WTC11 (cell line): ENCODE data around the gene ITSN1. TPM values are rescaled to one million over a fixed set of nuclear protein-coding genes. Genes with fewer than 3 reads are reported as not detected.
"Not testable (repeated sequence)": the region's sequence is repeated elsewhere in the genome, so short reads cannot be mapped to it uniquely, and the experiment has no call there.

Experiments used
- ATAC-seq: fragments of 200-7000 bp; cut with Tn5 transposase; 2 replicates; pipeline ENCODE4 v1.10.0; 2021; ENCODE audit warnings: mild to moderate bottlenecking, moderate library complexity
- CTCF ChIA-PET: fragments of 300-600 bp; sonication (Branson Sonifier 250); formaldehyde crosslinking; loops from one replicate; lab custom pipeline; 2021; ENCODE audit warnings: antibody characterized with exemption; lab: Charles Lee
- POLR2A ChIA-PET: fragments of 350-600 bp; sonication (Branson Sonifier 250); formaldehyde crosslinking; loops from one replicate; lab custom pipeline; 2021; ENCODE audit warnings: antibody characterized with exemption; lab: Charles Lee
- DNase-seq: peaks from one replicate; pipeline ENCODE4 v3.0.0; 2021; ENCODE audit warnings: low spot score
- H3K27ac Mint-ChIP-seq: 2 replicates; pipeline ENCODE4 v1.8.0; 2021; ENCODE audit warnings: mixed read lengths
- H3K27me3 Mint-ChIP-seq: 2 replicates; pipeline ENCODE4 v1.8.0; 2021; ENCODE audit warnings: low read depth, mild to moderate bottlenecking, moderate library complexity, mixed read lengths
- H3K36me3 Mint-ChIP-seq: 2 replicates; pipeline ENCODE4 v1.8.0; 2021; ENCODE audit warnings: mixed read lengths
- H3K4me1 Mint-ChIP-seq: 2 replicates; pipeline ENCODE4 v1.8.0; 2022; ENCODE audit warnings: mixed read lengths
- H3K4me3 Mint-ChIP-seq: 2 replicates; pipeline ENCODE4 v1.8.0; 2021; ENCODE audit warnings: mild to moderate bottlenecking, moderate library complexity, mixed read lengths
- H3K9me3 Mint-ChIP-seq: 2 replicates; pipeline ENCODE4 v1.8.0; 2021; ENCODE audit warnings: mixed read lengths
- AFF4 ChIP-seq: sonication (generic); formaldehyde crosslinking; IDR thresholded peaks from 2 replicates; pipeline ENCODE4 v1.8.1; 2023; ENCODE audit warnings: mild to moderate bottlenecking, missing genetic modification reagents, borderline replicate concordance
- AR ChIP-seq: fragments of 250-450 bp; sonication (Bioruptor Pico); IDR thresholded peaks from 2 replicates; pipeline ENCODE4 v1.9.0; 2021; ENCODE audit warnings: mild to moderate bottlenecking
- ATF2 ChIP-seq: sonication (generic); formaldehyde crosslinking; IDR thresholded peaks from 2 replicates; pipeline ENCODE4 v1.8.1; 2022; ENCODE audit warnings: low read depth, missing genetic modification reagents, borderline replicate concordance
- ATF3 ChIP-seq: sonication (generic); formaldehyde crosslinking; conservative IDR thresholded peaks from 2 replicates; pipeline ENCODE4 v1.8.1; 2022; ENCODE audit warnings: mild to moderate bottlenecking, missing genetic modification reagents
- CREB1 ChIP-seq: sonication (generic); formaldehyde crosslinking; IDR thresholded peaks from 2 replicates; pipeline ENCODE4 v1.8.0; 2023; ENCODE audit warnings: mild to moderate bottlenecking, missing genetic modification reagents
- E2F5 ChIP-seq: sonication (generic); formaldehyde crosslinking; IDR thresholded peaks from 2 replicates; pipeline ENCODE4 v1.8.1; 2022; ENCODE audit warnings: mild to moderate bottlenecking, moderate library complexity, missing genetic modification reagents
- ETV6 ChIP-seq: sonication (generic); formaldehyde crosslinking; IDR thresholded peaks from 2 replicates; pipeline ENCODE4 v1.8.1; 2022; ENCODE audit warnings: mild to moderate bottlenecking, missing genetic modification reagents
- FOXK1 ChIP-seq: sonication (generic); formaldehyde crosslinking; IDR thresholded peaks from 2 replicates; pipeline ENCODE4 v1.8.0; 2022; ENCODE audit warnings: mild to moderate bottlenecking, moderate library complexity, missing genetic modification reagents
- GRHL2 ChIP-seq: fragments of 250-450 bp; sonication (Bioruptor Pico); IDR thresholded peaks from 2 replicates; pipeline ENCODE4 v1.8.0; 2022; ENCODE audit warnings: mild to moderate bottlenecking, moderate library complexity; ENCODE audit not compliant: insufficient replicate concordance, severe bottlenecking
- NFYB ChIP-seq: sonication (generic); formaldehyde crosslinking; conservative IDR thresholded peaks from 2 replicates; pipeline ENCODE4 v1.8.0; 2022; ENCODE audit warnings: low read depth, missing genetic modification reagents
- NR1H2 ChIP-seq: sonication (generic); formaldehyde crosslinking; IDR thresholded peaks from 2 replicates; pipeline ENCODE4 v1.9.0; 2021; ENCODE audit warnings: mild to moderate bottlenecking, moderate library complexity, missing genetic modification reagents
- OVOL2 ChIP-seq: fragments of 250-450 bp; sonication (Bioruptor Pico); IDR thresholded peaks from 2 replicates; pipeline ENCODE4 v1.9.0; 2021; ENCODE audit warnings: mild to moderate bottlenecking, borderline replicate concordance
- RELA ChIP-seq: sonication (generic); formaldehyde crosslinking; IDR thresholded peaks from 2 replicates; pipeline ENCODE4 v1.8.1; 2022; ENCODE audit warnings: missing genetic modification reagents, mild to moderate bottlenecking, borderline replicate concordance
- SMAD3 ChIP-seq: sonication (generic); formaldehyde crosslinking; IDR thresholded peaks from 2 replicates; pipeline ENCODE4 v1.8.0; 2022; ENCODE audit warnings: missing genetic modification reagents, mild to moderate bottlenecking, borderline replicate concordance
- ZNF121 ChIP-seq: sonication (generic); formaldehyde crosslinking; IDR thresholded peaks from 2 replicates; pipeline ENCODE4 v1.8.0; 2023; ENCODE audit warnings: missing genetic modification reagents
- ZNF138 ChIP-seq: sonication (generic); formaldehyde crosslinking; conservative IDR thresholded peaks from 2 replicates; pipeline ENCODE4 v1.8.1; 2022; ENCODE audit warnings: mild to moderate bottlenecking, moderate library complexity, missing genetic modification reagents
- ZNF396 ChIP-seq: fragments of 250-450 bp; sonication (Bioruptor Pico); IDR thresholded peaks from 2 replicates; pipeline ENCODE4 v1.8.0; 2021; ENCODE audit warnings: mild to moderate bottlenecking, moderate library complexity, borderline replicate concordance
- ZNF532 ChIP-seq: fragments of 250-450 bp; sonication (Bioruptor Pico); IDR thresholded peaks from 2 replicates; pipeline ENCODE4 v1.9.0; 2021; ENCODE audit warnings: mild to moderate bottlenecking, borderline replicate concordance
- ZSCAN18 ChIP-seq: fragments of 250-450 bp; sonication (Bioruptor Pico); IDR thresholded peaks from 2 replicates; pipeline ENCODE4 v2.1.2; 2022; ENCODE audit warnings: mild to moderate bottlenecking, moderate library complexity
- total RNA-seq: library from RNA; stranded (reverse); gene quantifications from 3 replicates; pipeline ENCODE4 v1.2.3, GENCODE V29; 2021

Gene ITSN1
- total RNA-seq, 1 experiment from 2014 or later = 69.6 TPM

- TF ChIP-seq E2F5 = no peak
- no peak for TF ChIP-seq ZNF532 (CRISPR knock-in tag)
- no peak for TF ChIP-seq CREB1
- TF ChIP-seq SMAD3 (CRISPR knock-in tag) = no peak
- TF ChIP-seq ZSCAN18 = no peak
- no peak for TF ChIP-seq ATF3
- no peak for TF ChIP-seq AFF4 (CRISPR knock-in tag)
- no peak for TF ChIP-seq ATF2 (CRISPR knock-in tag)
Measured at GRCh38 chr21:33787431-33787830, 145.1 kb downstream of the ITSN1 start (continued).

- H3K27ac Mint-ChIP-seq, CTCF ChIA-PET, ATAC-seq: not testable (repeated sequence)
Measured at GRCh38 chr21:33788438-33788837, 146.1 kb downstream of the ITSN1 start.

GRCh38 chr21:33789697-33790096 is 147.4 kb downstream of the ITSN1 start:
- Mint-ChIP-seq H3K36me3 (0 out of 2 replicates have a peak, but pooled peaks cover 4% of the 10 kb centered on the region), H3K9me3 (no peaks in the 10 kb centered on the region), H3K27me3 (no peaks in the 10 kb centered on the region), H3K4me1 (peaks cover 27% of the 10 kb centered on the region), H3K4me3 (no peak overlapping the region), H3K27ac (no peak overlapping the region)
- ChIA-PET POLR2A (no interaction called here), CTCF (no interaction called here)
- no peak for DNase-seq
- ATAC-seq = no peak
- no peak for TF ChIP-seq NR1H2 (CRISPR knock-in tag)
- TF ChIP-seq ZNF396 = no peak
- no peak for TF ChIP-seq NFYB (CRISPR knock-in tag)
- TF ChIP-seq AR (CRISPR knock-in tag) = no peak
- TF ChIP-seq GRHL2 (CRISPR knock-in tag) = no peak
- no peak for TF ChIP-seq FOXK1 (CRISPR knock-in tag)
- TF ChIP-seq OVOL2 = no peak
- TF ChIP-seq ETV6 (CRISPR knock-in tag) = no peak
- TF ChIP-seq ZNF138 (CRISPR knock-in tag) = no peak
- no peak for TF ChIP-seq RELA

More at GRCh38 chr21:33788438-33788837, 146.1 kb downstream of the ITSN1 start:
- TF ChIP-seq ZNF121 (CRISPR knock-in tag) = peak; percentile 63; the same call in 1 of the 2 replicates
- peaks cover 14% of the 10 kb centered on the region for H3K4me1 Mint-ChIP-seq
- not testable (repeated sequence) for DNase-seq, H3K9me3 Mint-ChIP-seq, H3K36me3 Mint-ChIP-seq, H3K4me3 Mint-ChIP-seq, H3K27me3 Mint-ChIP-seq
- POLR2A ChIA-PET = interaction anchor here (0.5 to 0.9 kb wide), 2 partner anchors 25 to 308 kb away, joined by 3 read pairs; partner anchors contain the start of gene TMEM50B
